K562 (cell line): ENCODE data around the gene HOXA11. TPM values are rescaled to one million over a fixed set of nuclear protein-coding genes. Genes with fewer than 3 reads are reported as not detected.

ENCODE experiments used
- ATAC-seq: fragments of 200-7000 bp; cut with Tn5 transposase; 3 replicates; pipeline ENCODE4 v1.9.1; 2020; ENCODE audit warnings: moderate library complexity
- BruUV-seq: library from RNA; stranded (reverse); fragments of 400-500 nt; replicated peaks from 2 replicates; lab custom pipeline; 2021; lab: Mats Ljungman, UMichigan
- CTCF ChIA-PET: fragments of 300-600 bp; formaldehyde crosslinking; extraction: SDS; loops from one replicate; lab custom pipeline; 2021; ENCODE audit warnings: low intra/inter-chr PET ratio; lab: Yijun Ruan, JAX
- POLR2A ChIA-PET: fragments of 300-600, 350-650 bp; sonication (Branson Sonifier 250); formaldehyde crosslinking; extraction: SDS; loops from one replicate; lab custom pipeline; 2021; ENCODE audit warnings: antibody characterized with exemption, inconsistent platforms; lab: Yijun Ruan, JAX
- DNase-seq, 4 experiments: peaks; one replicate each; pipeline versions ENCODE4 v3.0.0 to v3.0.0-alpha.2; 2011 to 2018; ENCODE audit warnings: low spot score in 3 of 4, mixed read lengths in 3 of 4; ENCODE audit errors: extremely low read depth in 1 of 4
- FAIRE-seq: peaks from 2 replicates; lab custom pipeline; 2011; peaks lifted over from hg19 to GRCh38; lab: Jason Lieb, UNC
- H2AFZ ChIP-seq: 2 replicates; pipeline ENCODE4 v1.6.0; 2011; ENCODE audit warnings: low read depth, low read length, control low read depth, inconsistent platforms
- H3K27ac ChIP-seq: fragments of 200-600 bp; 3 replicates; pipeline ENCODE4 v1.8.0; 2011; ENCODE audit warnings: low read depth, mild to moderate bottlenecking, control low read depth, inconsistent platforms, low read length, moderate library complexity, mixed read lengths; ENCODE audit errors: extremely low read depth
- H3K27me3 ChIP-seq, 2 experiments: fragments of 300-600 bp in 1 of 2; 2 replicates in 1 of 2; 3 replicates in 1 of 2; pipeline versions ENCODE4 v1.6.0 to v1.8.0; 2011; ENCODE audit warnings: inconsistent platforms in 2 of 2, low read length in 2 of 2, mild to moderate bottlenecking in 1 of 2, mixed read lengths in 1 of 2, moderate library complexity in 1 of 2; ENCODE audit not compliant: control insufficient read depth in 2 of 2, insufficient read depth in 2 of 2
- H3K36me3 ChIP-seq: fragments of 300-600 bp; 3 replicates; pipeline ENCODE4 v1.8.0; 2011; ENCODE audit warnings: mild to moderate bottlenecking, low read length, inconsistent platforms; ENCODE audit not compliant: control insufficient read depth, insufficient read depth
- H3K4me1 ChIP-seq, 2 experiments: fragments of 200-600 bp in 1 of 2; replicated peaks in 1 of 2; 2 replicates in 1 of 2; 3 replicates in 1 of 2; pipeline versions ENCODE4 v1.5.1 to v1.8.0; 2011; ENCODE audit warnings: inconsistent platforms in 2 of 2, low read length in 2 of 2, mild to moderate bottlenecking in 1 of 2, mixed read lengths in 1 of 2, moderate library complexity in 1 of 2; ENCODE audit not compliant: control insufficient read depth in 2 of 2, insufficient read depth in 2 of 2
- H3K4me2 ChIP-seq: 2 replicates; pipeline ENCODE4 v1.6.1; 2011; ENCODE audit warnings: low read length, control low read depth, inconsistent platforms, mixed read lengths; ENCODE audit not compliant: insufficient read depth
- H3K4me3 ChIP-seq: fragments of 200-600 bp; sonication (generic), shearing (Covaris generic); 2 replicates; pipeline ENCODE4 v1.5.1; 2016; ENCODE audit warnings: control low read depth, inconsistent platforms
- H3K79me2 ChIP-seq: fragments of 200-600 bp; 3 replicates; pipeline ENCODE4 v1.8.0; 2011; ENCODE audit warnings: low read length, inconsistent platforms; ENCODE audit not compliant: control insufficient read depth, insufficient read depth
- H3K9ac ChIP-seq, 2 experiments: 2 replicates each; pipeline versions ENCODE4 v1.6.0 to v1.6.1; 2011; ENCODE audit warnings: low read depth in 2 of 2, low read length in 2 of 2, control low read depth in 1 of 2, inconsistent platforms in 1 of 2, mild to moderate bottlenecking in 1 of 2, mixed read lengths in 1 of 2; ENCODE audit not compliant: insufficient read depth in 1 of 2
- H3K9me1 ChIP-seq: one replicate; pipeline ENCODE4 v1.6.0; 2011; ENCODE audit warnings: inconsistent platforms, mild to moderate bottlenecking, low read length, moderate library complexity; ENCODE audit not compliant: control insufficient read depth, insufficient read depth
- H3K9me3 ChIP-seq: replicated peaks from 2 replicates; pipeline ENCODE4 v1.5.1; 2011; ENCODE audit warnings: low read depth, low read length, inconsistent platforms; ENCODE audit not compliant: control insufficient read depth, insufficient read depth
- H4K20me1 ChIP-seq: replicated peaks from 2 replicates; pipeline ENCODE4 v1.6.1; 2011; ENCODE audit warnings: low read length, inconsistent platforms, mixed read lengths; ENCODE audit not compliant: control insufficient read depth, insufficient read depth
- CHD1 ChIP-seq: fragments of 200-600 bp; sonication (generic); IDR thresholded peaks from one replicate; pipeline ENCODE4 v1.6.1; 2012; ENCODE audit warnings: mild to moderate bottlenecking, moderate library complexity, low read length, inconsistent platforms
- COPS2 ChIP-seq: fragments of 450-650 bp; conservative IDR thresholded peaks from 2 replicates; pipeline ENCODE4 v1.6.1; 2016; ENCODE audit warnings: mild to moderate bottlenecking, moderate library complexity
- CREB1 ChIP-seq, 2 experiments: sonication (generic) in 1 of 2; formaldehyde crosslinking in 1 of 2; IDR thresholded peaks; 2 replicates each; pipeline versions ENCODE4 v1.6.1 to v1.8.0; 2012 to 2022; ENCODE audit warnings: inconsistent platforms in 1 of 2, mild to moderate bottlenecking in 1 of 2, missing genetic modification reagents in 1 of 2, moderate library complexity in 1 of 2
- KLF13 ChIP-seq: fragments of 450-650 bp; IDR thresholded peaks from 2 replicates; pipeline ENCODE4 v1.6.1; 2016; ENCODE audit warnings: missing genetic modification characterization, low read depth, mild to moderate bottlenecking, missing compliant biosample characterization, moderate library complexity, borderline replicate concordance
- MAFK ChIP-seq: IDR thresholded peaks from 2 replicates; pipeline ENCODE4 v1.6.1; 2011; ENCODE audit warnings: low read length, improper control_type of control experiment
- SLC30A9 ChIP-seq: fragments of 250-450 bp; sonication (Bioruptor Pico); IDR thresholded peaks from 2 replicates; pipeline ENCODE4 v1.8.0; 2022; ENCODE audit warnings: mild to moderate bottlenecking, moderate library complexity
- SMAD1 ChIP-seq: fragments of 150-350 bp; IDR thresholded peaks from 2 replicates; pipeline ENCODE4 v1.6.1; 2014; ENCODE audit warnings: low read length, low read depth; ENCODE audit not compliant: partially characterized antibody
- TAF7 ChIP-seq: fragments of 450-650 bp; IDR thresholded peaks from 2 replicates; pipeline ENCODE4 v1.6.1; 2016; ENCODE audit warnings: missing genetic modification characterization, missing compliant biosample characterization
- WHSC1 ChIP-seq: IDR thresholded peaks from one replicate; pipeline ENCODE4 v1.6.1; 2012; ENCODE audit warnings: low read length, control low read depth, inconsistent platforms
- ZNF354B ChIP-seq: fragments of 250-450 bp; sonication (Bioruptor Pico); IDR thresholded peaks from 2 replicates; pipeline ENCODE4 v1.4.0; 2020
- ZZZ3 ChIP-seq: fragments of 450-650 bp; IDR thresholded peaks from 2 replicates; pipeline ENCODE4 v1.6.1; 2016; ENCODE audit warnings: antibody characterized with exemption, mild to moderate bottlenecking, moderate library complexity
- WGBS: fragments of 100-300 bp; shearing (Covaris generic); methylation state at CpG from one replicate; pipeline ENCODE4 v1.1.6; 2016; ENCODE audit warnings: low coverage, mixed read lengths; ENCODE audit not compliant: insufficient coverage; ENCODE audit errors: missing lambda C conversion rate; 5-methylcytosine and 5-hydroxymethylcytosine counted together
- in situ Hi-C: fragments of 300-500 bp; cut with MboI; formaldehyde crosslinking; loops from 4 replicates; pipeline ENCODE4 v1.15.0; 2018; ENCODE audit warnings: inconsistent platforms, mixed read lengths
- intact Hi-C: fragments of 100-400 bp; cut with micrococcal nuclease; formaldehyde crosslinking; loops from 2 replicates; pipeline ENCODE4 v1.14.2; 2022
- polyA plus RNA-seq, 8 experiments: library from polyadenylated mRNA; depleted of rRNA in 4 of 8; stranded (reverse) in 5 of 8; unstranded in 3 of 8; fragments of >200 nt; fragmentation: Nextera tagmentation in 2 of 8; fragmentation: Illumina TruSeq in 1 of 8; extraction: Ambion mirVana in 2 of 8; extraction: Trizol in 1 of 8; gene quantifications; 2 replicates each; pipeline versions ENCODE4 v1.2.1 to v1.2.3, GENCODE V29; 2011 to 2014; ENCODE audit warnings: inconsistent platforms in 1 of 8, missing spikeins in 1 of 8
- total RNA-seq, 7 experiments: library from RNA; depleted of rRNA in 6 of 7; stranded (reverse); fragments of >200 nt in 6 of 7; fragmentation: Illumina TruSeq in 2 of 7; extraction: Trizol in 2 of 7; gene quantifications; 2 replicates each; pipeline versions ENCODE4 v1.2.1 to v1.2.3, GENCODE V29; 2011 to 2021; ENCODE audit warnings: low replicate concordance in 1 of 7
- TF ChIP-seq, protein P1 (sequence below): sonication (generic); formaldehyde crosslinking; IDR thresholded peaks from 2 replicates; pipeline ENCODE4 v1.8.0; 2022; ENCODE audit warnings: mild to moderate bottlenecking, low read depth, missing genetic modification reagents
- TF ChIP-seq, protein P2 (sequence below): sonication (generic); formaldehyde crosslinking; IDR thresholded peaks from 2 replicates; pipeline ENCODE4 v1.8.0; 2022; ENCODE audit warnings: mild to moderate bottlenecking, missing genetic modification reagents
- TF ChIP-seq, protein P3 (sequence below): fragments of 250-450 bp; sonication (Bioruptor Pico); IDR thresholded peaks from 2 replicates; pipeline ENCODE4 v1.8.0; 2021; ENCODE audit warnings: borderline replicate concordance, mild to moderate bottlenecking, moderate library complexity; ENCODE audit not compliant: poor library complexity, severe bottlenecking
- TF ChIP-seq, protein P4 (sequence below): fragments of 450-650 bp; conservative IDR thresholded peaks from 2 replicates; pipeline ENCODE4 v1.6.1; 2016; ENCODE audit warnings: missing genetic modification characterization, low read depth, mild to moderate bottlenecking, control low read depth, missing compliant biosample characterization

The HOXA11 gene
- total and polyA plus RNA-seq, 9 of the 15 experiments (the other 6 are each of a cell fraction or from before 2014, with no cell fraction given) = not detected

DNA sequence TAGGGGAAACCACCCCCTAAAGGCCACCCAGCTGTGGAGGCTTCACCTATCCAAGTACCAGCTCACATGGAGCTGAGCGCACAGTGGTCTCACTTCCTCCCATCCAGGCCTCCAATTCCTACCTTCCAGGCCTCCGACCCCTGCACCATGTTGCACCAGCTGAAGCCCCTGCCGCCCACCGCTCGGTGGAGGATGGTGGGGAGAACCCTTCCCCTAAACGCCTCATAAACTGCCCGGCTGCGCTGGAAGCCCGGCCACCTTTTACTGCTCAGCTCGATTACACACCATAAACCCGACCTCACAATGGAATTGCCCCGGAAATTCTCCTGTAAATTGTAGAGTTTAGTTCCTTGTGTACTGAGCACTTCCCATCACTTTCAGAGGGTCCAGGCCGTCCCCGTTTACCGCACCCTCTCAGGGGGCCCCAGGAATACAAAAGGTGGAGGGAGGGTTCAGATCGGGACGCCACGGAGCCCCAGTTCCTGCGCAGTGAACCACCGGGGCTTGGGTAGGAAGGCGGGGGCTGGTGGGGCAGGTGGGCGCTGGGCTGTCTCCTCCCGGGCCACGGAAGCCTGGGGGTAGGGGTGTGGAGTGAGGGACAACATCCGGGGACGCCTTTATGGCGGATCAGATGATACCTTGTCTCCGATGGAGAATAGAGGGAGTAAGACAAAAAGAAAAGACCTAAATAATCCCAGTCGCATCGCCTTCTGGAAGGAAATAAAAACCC, 27.2 kb downstream of the HOXA11 start:
- peaks cover 0 to 16% of the 10 kb centered on the region in 2 experiments; a peak in 2 of 5 replicates for H3K4me1 ChIP-seq
- no peak for FAIRE-seq
- H3K36me3 ChIP-seq = no peaks in the 10 kb centered on the region
- CTCF ChIA-PET = no interaction called here
- H3K79me2 ChIP-seq = no peaks in the 10 kb centered on the region
- POLR2A ChIA-PET = interaction anchor here (0.6 kb wide), 1 partner anchor 630 kb away, joined by 4 read pairs; no protein-coding TSS in a partner anchor
- no peak overlapping the region for H3K9ac ChIP-seq
- ATAC-seq = no peak
- TF ChIP-seq, protein P1, sequence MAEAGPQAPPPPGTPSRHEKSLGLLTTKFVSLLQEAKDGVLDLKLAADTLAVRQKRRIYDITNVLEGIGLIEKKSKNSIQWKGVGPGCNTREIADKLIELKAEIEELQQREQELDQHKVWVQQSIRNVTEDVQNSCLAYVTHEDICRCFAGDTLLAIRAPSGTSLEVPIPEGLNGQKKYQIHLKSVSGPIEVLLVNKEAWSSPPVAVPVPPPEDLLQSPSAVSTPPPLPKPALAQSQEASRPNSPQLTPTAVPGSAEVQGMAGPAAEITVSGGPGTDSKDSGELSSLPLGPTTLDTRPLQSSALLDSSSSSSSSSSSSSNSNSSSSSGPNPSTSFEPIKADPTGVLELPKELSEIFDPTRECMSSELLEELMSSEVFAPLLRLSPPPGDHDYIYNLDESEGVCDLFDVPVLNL (CRISPR knock-in tag) = no peak
- no peak for TF ChIP-seq CHD1
- no peak for TF ChIP-seq ZNF354B (CRISPR knock-in tag)
- TF ChIP-seq CREB1 (IDR thresholded peaks at IDR 0.05) = no peak
- TF ChIP-seq CREB1 (CRISPR knock-in tag; IDR thresholded peaks at IDR 0.05) = no peak
- TF ChIP-seq SMAD1 = no peak
- TF ChIP-seq, protein P2, sequence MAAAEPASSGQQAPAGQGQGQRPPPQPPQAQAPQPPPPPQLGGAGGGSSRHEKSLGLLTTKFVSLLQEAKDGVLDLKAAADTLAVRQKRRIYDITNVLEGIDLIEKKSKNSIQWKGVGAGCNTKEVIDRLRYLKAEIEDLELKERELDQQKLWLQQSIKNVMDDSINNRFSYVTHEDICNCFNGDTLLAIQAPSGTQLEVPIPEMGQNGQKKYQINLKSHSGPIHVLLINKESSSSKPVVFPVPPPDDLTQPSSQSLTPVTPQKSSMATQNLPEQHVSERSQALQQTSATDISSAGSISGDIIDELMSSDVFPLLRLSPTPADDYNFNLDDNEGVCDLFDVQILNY = no peak
- TF ChIP-seq MAFK = no peak
- TF ChIP-seq, protein P3, sequence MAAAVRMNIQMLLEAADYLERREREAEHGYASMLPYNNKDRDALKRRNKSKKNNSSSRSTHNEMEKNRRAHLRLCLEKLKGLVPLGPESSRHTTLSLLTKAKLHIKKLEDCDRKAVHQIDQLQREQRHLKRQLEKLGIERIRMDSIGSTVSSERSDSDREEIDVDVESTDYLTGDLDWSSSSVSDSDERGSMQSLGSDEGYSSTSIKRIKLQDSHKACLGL (CRISPR knock-in tag) = no peak
- TF ChIP-seq COPS2 = no peak
- TF ChIP-seq KLF13 (tag) = no peak
- TF ChIP-seq WHSC1 = no peak
- TF ChIP-seq, protein P4, sequence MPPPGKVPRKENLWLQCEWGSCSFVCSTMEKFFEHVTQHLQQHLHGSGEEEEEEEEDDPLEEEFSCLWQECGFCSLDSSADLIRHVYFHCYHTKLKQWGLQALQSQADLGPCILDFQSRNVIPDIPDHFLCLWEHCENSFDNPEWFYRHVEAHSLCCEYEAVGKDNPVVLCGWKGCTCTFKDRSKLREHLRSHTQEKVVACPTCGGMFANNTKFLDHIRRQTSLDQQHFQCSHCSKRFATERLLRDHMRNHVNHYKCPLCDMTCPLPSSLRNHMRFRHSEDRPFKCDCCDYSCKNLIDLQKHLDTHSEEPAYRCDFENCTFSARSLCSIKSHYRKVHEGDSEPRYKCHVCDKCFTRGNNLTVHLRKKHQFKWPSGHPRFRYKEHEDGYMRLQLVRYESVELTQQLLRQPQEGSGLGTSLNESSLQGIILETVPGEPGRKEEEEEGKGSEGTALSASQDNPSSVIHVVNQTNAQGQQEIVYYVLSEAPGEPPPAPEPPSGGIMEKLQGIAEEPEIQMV = no peak
- TF ChIP-seq TAF7 (tag) = no peak
- no peak for TF ChIP-seq ZZZ3
- TF ChIP-seq SLC30A9 (CRISPR knock-in tag) = no peak
- H3K27me3 ChIP-seq = peaks cover 13 to 78% of the 10 kb centered on the region in 2 experiments; a peak in 3 of 5 replicates
- intact Hi-C loops = no loop called here
- no peak overlapping the region for H3K4me3 ChIP-seq
- no peak for DNase-seq
- BruUV-seq = no TSS peak
- in situ Hi-C loops = loop anchor here (25.0 kb wide), 3 partner anchors 646 to 1271 kb away; no protein-coding TSS in a partner anchor
- WGBS = 9% methylated on average over 28 of the region's 30 CpGs
- H3K4me2 ChIP-seq = no peak overlapping the region
- H3K27ac ChIP-seq = no peak overlapping the region
- H3K9me1 ChIP-seq = no peaks in the 10 kb centered on the region
- no peaks in the 10 kb centered on the region for H4K20me1 ChIP-seq
- no peaks in the 10 kb centered on the region for H3K9me3 ChIP-seq
- no peak overlapping the region for H2AFZ ChIP-seq
